GM18870 (cell line): ENCODE results near the gene KCNQ1.

Source experiments
- ATAC-seq: cut with Tn5 transposase; IDR thresholded peaks from one replicate; pipeline ENCODE4 v1.9.1; 2021; ENCODE audit warnings: moderate library complexity; ENCODE audit not compliant: unreplicated experiment

The KCNQ1 gene

DNA sequence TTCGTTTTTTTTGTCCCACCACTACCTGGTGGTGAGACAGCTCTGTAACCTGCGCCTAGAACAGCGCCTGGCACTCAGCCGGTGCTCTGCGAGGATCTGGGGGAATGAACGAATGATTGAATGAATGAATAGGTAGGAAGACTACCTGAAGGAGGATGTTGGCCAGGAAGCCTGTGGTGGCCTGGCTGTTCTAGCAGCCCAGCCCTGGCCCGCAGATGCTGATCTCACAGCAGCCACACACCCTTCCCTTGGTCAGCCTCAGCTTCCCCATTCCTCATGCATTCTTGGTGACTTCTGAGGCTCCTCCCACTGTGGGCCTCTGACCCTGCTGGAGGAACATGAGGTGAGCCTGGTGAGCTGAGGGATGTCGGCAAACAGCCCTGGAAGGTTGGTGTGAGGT is 4.2 kb upstream of the KCNQ1 start:
- no peak for ATAC-seq

DNA sequence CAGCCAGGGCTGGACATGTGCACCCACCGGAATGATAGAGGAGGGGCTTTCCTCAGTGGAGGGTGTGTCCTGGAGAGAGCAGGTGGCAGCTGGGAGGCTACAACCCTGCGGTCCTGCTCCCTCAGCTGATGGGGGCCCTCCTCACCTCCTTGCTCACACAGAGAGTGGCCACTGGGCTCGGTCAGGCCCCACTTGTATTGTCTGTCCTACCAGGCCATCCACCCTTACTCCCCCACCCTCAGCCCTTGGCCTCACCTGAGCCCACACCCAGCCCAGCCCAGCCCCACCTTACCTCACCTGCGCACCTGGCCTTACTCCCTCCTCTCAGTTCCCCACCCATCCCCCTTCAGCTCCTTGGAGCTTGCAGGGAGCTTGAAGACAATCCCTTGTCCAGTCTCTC is 3.6 kb upstream of the KCNQ1 start:
- no peak for ATAC-seq

DNA sequence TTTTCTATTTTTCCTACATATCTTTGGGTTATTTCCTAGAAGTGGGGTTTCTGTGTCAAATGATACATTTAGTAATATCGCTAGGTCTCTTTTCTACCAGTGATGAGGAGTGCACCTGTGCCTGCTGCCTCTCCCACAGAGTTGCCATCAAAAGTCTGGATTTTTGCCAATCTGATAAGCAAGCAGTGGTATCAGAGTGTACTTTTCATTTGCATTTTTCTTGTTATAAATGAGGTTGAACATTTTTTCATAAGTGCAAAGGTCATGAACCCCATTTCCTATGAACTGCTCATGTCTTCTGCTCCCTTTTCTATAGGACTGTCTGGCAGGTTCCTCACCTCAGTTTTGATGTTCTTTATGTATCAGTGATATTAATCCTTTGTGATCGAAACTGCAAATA is 2.2 kb upstream of the KCNQ1 start:
- no peak for ATAC-seq

DNA sequence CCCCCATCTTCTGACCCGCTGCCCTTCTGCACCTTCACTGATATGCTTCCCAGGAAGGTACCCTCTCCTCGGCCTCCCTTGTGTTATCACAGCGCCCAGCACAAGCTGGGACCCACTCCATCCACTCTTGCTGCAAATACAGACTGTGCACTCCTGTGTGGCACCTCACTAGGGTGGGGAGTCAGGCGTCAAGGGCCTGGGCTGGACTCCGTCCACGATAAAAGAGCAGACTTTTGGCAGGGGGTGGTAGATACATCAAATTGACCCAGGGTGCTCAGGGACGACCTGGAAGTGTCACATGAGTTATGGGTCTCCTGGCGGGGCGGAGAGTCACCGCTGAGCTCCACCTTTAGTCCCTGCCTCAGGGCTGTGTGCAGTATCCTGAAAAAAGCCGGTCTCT is 1.4 kb upstream of the KCNQ1 start:
- ATAC-seq, result no peak

DNA sequence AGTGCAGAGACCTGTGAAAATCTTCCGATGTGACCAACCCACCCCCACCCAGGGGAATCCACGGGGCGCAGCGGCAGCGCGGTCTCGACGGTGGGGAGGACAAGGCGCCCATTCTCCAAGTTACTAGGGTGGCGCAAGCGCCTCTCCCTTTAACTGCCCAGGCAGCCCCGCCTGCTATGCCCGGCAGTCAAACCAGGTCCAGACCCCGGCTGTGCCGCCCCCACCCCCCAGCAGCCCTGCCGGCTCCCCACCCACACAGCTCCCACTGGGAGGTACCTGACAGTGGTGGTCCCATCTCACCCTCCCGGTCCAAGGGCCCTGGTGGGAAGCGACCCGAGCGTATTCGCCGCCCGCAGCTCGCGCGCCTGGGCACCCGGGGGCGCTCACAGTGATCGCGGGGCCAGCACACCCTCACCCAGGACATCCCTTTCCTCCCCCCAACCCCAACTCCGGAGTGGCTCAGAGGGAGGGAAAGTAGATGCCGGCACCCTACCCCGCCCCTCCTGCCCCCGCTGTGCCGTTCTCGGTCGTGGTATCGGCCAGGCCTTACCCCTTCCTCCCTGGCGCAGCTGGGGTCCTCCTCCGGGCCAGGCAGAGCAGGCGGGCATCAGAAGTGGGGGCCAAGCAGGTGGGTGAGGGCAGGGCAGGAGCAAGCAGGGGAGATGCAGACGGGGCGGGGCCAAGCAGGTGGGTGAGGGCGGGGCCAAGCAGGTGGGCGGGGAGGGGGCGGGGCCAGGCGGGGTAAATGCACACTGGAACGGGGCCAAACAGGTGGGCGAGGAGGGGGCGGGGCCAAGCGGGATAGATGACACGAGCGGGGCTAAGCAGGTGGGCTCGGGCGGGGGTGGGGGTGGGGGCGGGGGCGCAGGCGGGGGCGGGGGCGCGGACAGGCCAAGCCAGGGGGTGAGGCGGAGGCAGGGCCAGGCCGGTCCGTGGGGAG is 657 bp upstream of the KCNQ1 start, which contains the start of gene TRPM5:
Gene TRPM5 (minus strand): TSS at position 634 of the 940 bp plus-strand sequence. CDS start 21,478 bp downstream, outside the sequence.
- ATAC-seq, result no peak

DNA sequence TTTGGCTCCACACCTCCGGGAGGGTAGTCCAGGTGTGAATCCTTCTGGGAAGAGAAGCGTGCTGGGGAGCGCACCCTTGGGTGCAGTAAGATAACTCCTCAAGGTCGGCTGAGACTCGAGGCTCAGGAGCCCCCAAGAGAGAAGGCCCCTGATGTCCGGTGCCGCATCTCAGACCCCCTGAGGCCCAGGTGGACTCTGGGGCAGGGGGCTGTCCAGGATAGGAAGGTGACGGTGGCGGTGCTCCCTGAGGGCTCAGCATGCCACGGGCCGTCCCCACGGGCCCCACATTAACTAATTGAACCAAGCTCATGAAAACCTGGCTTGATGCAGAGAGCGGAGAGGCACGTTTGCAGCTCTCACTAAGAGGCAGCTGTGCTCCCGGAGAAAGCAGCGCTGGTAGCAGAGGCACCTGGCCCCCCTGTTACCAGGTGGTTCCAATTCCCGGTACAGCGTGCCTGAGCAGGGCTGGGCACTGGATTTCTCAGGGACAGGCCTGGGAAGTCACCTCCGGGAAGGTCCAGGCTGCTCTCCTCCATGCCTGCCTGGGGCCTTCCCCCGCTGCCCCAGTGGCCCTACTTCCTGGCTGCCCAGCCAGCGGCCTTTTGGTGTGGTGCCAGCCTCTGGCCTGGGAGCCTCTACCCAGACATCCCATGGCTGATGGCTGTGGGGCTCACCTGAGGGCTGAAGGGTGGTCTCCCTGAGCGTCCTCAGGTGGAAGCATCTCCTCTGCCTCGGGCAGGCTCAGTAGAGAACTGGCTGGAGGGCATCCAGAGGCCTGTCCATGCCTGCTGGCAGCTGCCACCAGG is 1.1 kb downstream of the KCNQ1 start:
- ATAC-seq, result no peak

DNA sequence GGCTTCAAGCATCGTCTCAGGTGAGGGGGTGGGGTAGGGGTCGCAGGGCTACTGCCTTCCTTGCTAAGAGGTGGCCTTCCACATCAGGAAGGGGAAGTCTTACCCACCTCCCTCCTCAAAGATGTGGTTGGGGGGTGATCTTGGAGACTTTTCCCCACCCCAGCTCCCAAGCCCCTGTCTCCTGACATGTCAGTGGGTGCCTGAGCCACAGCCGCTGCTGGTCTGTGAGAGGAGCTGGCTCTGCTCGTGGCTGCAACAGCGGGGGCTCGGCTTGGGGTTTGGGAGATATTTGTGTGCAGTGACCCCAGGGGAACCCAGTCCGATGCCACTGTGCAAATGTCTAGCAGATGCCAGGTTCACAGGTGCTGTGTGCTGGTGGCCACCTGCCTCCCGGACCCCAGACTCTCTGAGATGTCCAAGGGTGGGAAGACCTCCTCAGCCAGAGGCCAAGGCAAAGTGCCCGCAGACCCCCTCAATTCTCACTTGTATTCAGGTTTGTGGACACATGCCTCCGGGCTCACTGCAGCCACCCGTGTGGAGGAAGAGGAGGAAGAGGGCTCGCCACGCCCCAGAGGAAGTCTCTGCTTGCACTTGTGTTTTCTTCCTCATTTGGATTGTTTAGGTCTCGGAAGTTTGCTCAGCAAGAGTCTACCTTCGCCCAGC is 1.9 kb downstream of the KCNQ1 start:
- no peak for ATAC-seq

DNA sequence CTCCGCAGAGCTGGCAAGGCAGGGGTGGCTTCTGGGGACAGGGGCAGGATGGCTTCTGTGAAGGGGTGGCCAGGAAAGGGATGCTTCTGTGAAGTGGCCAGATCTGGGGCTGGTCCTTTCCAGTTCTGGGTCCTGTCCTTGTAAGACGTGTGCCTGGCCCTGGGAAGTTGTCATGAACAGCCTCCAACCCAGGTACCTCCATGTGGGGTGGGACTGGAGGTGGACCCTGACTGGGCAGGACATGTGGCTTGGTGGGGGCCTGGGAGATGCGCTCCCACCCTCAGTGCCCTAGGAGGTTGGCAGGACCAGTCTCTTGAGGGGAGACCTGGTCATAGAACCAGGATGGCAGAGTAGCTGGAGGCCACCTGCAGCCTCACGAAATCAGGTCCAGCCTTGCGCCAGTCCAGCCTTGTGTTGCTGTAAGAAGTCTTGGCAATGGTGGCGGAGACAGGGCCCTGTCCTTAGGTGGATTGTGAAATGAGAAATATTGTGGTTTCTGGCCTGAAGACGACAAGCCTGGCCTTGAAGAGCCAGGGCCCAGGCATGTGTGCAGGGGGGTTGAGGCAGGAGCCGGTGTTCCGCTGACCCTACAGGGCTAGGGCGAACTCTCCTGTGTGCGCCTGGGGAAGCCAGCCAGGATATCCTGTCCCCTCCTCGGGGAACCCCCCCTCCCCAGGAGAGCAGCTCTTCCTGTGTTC is 2.6 kb downstream of the KCNQ1 start:
- ATAC-seq, result no peak

DNA sequence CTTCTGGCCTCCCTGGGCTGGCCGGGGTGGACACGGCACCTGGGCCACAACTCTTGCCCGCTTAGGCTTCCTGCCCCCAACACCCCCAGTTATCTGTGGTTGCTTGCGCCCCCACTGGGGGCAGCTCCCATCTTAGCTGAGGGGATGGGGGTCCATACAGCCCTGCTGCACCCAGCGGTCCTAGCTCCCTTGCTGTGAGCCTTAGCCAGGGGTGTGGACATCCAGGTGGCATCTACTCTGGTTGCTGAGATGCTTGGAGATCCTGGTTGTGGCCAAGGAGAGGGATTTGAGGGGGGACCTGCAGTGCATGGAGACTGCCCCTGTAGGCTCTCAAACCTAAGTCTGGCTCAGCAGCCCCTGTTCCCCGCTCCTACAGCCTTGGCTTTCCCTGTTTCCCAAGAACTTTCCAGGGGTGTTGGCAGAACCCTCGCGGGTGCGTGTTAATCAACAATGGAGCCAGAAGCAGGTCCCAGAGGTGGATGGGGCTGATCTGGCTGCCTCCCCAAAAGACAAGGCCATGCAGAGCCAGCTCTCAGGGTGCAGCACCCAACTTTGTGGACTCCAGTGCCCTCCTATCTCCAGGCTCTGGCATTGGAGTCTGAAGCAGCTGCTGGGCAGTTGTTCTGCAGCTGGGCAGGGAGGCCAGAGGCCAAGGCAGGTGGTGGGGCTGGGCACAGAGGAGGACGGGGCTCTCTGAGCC is 3.3 kb downstream of the KCNQ1 start:
- ATAC-seq, result no peak

DNA sequence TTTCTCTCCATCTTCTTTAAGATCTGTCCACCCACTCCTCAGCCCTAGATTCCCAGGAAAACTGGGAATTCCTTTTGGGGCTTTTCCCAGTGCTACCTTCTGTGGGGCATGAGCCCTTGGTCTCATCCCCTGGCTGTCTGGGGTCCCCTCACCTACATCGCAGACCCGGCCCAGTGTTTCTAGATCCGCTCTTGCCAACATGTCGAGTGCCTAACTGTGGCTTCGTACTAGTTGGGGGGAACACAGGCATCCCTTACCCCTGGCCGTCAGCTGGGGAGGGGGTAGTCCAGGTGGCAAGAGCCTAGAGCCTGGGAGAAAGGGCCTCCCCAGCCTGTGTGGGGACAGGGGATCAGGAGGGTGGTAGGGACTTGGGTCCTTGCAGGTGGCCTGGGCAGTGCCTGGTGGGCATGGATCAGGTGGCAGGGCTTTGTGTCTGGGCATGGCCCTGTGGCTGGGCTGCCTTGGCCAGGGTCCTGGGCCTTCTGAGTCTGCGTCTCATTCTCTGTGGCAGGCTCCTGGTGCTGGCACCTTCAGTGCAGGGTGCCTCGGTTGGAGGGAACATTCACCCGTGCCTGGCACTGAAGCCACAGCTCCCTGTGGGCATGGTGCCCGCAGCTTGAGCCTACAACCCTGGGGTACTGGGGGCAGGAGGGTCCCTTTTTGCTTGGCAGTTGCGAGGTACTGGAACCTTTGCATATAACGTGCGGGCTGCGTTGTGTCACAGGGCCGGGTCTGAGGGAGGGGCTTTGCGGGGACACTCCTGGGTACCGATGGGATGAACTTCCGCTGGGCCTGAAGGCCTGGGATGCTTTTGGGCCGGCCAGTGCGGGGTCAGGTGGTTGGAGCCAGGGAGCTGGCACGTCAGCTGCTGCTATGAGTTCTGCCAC is 4.1 kb downstream of the KCNQ1 start:
- ATAC-seq, result no peak

DNA sequence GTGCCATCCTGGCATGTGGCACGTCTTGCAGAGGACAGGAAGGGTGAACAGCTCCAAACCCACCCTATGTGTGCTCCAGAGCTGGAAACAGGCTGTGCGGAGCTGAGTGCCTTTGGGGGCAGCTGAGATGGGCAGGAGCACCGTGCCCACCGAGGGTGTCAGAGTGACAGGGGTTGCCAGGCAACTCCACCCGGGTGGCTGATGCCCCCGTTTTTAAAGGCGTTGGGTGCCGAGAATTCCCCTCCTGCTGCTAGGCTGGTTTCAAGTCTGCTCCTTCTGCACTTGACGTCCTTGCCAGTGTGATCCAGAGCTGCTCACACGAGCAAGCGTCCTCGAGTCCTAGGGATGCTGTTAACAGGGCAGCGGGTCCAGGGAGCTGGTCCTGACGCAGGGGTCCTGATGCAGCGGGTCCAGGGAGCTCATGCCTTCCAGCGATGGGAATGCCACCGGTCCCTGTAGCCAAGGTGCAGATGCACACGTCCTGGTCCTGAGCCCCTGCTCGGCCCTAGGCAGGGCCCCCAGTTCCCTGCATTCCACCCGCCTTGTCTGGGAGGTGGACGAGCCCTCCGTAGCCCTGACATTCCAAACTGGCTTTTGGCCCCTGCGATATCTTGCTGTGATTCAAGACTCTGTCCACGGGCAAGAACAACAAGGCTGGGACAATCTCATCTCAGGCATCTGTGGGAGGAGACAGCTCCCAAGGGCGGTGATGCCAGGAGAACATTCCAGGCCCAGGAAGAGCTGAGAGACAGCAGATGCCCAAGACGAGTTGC is 4.9 kb downstream of the KCNQ1 start:
- ATAC-seq, result no peak

DNA sequence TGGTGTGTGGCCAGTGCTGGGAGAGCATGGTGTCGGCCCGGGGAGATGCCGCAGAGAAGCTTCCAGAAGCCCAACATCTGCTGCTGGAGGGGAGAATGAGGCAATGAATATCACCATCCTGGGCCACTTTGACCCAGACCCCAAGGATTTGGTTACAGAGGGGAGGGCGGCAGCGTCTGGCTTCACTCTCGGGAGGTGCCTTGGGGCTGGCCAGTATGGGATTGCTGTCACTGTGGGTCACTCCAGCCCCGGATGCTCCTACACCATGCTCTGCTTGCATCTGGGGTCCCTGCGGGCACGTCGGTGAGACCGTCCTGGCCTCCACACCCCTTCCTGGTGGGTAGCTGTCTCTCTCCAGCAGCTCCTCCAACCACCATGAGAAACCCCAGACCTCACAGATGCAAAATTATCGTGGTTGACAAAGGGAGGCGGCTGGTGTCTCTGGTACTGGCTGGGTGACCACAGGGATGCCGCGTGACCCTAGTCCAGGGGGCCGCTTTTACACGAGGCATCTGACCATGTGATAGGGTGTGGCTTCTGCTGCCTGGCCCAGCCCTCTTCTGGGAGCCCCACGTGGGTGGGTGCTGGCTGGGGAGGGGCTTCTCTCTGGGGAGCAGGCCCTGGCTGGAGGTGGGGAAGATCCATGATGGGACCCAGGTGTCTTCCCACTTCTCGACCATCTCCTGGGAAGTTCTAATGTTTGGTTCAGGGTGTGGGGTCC is 5.7 kb downstream of the KCNQ1 start:
- ATAC-seq, result no peak

DNA sequence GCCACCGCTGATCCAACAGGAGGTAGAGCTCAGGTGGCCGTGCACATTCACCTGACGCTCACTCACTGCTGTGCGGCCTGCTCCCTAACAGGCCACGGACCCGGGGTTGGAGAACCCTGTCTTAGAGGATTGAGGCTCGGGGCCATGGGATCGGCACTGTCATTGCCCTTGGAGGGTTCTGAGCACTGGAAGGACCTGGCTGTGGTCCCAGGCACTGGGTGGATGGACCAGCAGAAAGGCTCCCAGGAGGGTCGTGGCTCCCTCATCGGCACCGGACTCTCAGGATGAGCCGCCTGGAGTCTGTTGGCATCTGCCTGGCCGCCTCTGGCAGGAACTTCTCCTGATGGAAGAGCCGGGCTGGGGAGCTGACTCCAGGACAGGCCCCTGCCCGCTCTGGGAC is 6.5 kb downstream of the KCNQ1 start:
- ATAC-seq, result no peak

DNA sequence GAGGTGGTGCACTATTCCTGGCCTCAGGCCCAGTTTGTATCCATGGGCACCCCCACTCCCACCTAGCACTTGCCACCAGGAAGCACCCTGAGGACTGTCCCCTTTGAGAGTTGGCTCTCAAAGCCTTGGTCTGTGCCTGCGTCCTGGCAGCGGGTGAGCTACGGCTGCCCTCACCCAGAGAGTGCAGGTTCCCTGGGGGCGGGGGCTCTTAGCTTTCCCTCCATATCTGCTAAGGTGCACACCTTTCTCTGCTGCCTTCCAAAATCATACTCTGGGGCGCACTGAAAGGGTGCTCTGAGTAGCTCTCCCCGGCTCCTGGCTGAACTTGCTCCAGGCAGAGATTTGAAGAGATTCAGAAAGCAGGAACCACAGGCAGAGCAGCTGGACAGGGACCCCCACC is 7.1 kb downstream of the KCNQ1 start:
- ATAC-seq, result no peak

DNA sequence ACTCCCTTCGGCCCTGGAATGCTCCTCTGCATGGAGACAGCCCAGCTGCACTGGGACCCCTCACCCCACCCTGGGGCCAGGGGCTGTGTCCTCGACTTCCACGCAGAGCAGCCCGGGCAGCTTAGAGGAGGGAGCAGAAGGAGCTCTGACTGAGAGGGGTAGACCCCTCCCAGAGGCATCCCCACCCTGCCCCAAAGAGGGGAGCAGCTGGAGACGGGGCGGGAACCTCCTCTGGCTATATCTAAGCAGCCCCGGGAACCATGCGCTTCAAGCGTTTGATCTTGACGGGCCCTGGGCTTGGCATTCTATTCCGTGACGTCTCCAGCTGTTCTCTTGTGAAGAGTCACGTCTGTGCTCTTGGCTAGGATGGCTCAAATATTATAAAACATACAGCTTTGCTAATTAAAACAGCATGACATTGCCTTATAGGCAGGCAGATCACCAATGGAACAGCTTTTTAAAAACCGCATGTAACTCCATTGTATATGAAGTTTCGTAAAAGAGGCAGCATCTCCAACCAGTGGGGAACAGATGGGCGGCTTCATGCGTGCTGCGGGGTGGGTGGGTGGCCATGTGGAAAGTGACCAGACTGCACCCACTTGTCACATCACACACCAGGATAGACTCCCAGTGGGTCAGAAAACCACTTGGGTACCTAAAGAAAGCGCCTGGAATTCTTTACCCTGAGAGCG is 7.7 kb downstream of the KCNQ1 start:
- ATAC-seq, result no peak

DNA sequence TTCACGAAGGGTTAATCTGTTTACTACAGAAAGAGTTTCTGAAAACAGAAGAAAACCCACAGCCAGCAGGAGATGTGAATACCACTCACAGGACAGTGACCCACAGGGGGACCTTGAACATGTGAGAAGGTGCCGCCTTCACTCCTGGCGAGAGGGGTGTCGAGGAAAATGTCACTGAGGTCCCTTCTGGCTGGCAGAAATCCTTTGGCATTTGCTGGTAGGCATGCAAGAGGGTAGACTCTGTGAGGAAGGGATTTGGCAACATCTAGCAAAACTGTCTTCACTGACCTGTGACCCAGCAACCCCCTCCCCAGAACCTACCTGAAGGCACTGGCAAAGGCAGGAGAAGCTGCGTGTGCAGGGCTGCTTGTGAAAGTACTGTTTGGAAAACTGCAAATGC is 8.6 kb downstream of the KCNQ1 start:
- no peak for ATAC-seq

DNA sequence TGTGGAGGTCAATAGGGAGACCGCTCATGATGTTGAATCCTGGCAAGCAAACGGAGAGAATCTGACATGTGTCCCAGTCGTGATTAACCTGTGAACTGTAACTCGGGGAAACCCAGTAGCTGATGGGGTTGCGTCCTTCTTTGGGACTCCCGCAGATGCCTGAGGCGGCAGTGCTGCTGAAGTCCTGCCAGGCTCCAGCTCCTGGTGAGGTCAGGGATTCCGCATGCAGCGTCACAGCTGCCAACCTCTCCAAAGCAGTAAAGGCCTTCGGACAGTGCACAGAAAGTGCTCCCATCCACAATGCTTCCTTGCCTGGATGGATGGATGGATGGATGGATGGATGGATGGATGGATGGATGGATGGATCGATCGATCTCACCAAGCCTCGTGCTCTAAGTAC is 13.5 kb downstream of the KCNQ1 start:
- no peak for ATAC-seq
